A172 (cell line): ENCODE measurements around the gene CAMKK1. TPM values are rescaled to one million over a fixed set of nuclear protein-coding genes. Genes with fewer than 3 reads are reported as not detected.
A peak's percentile ranks its signal among the peaks of the same experiment; 100 is the strongest.

ENCODE experiments used
- DNase-seq: peaks from one replicate; pipeline ENCODE4 v3.0.0-alpha.2; 2015; ENCODE audit warnings: low spot score
- total RNA-seq: library from RNA; depleted of rRNA; stranded (reverse); fragments of >200 nt; shearing (Covaris generic); gene quantifications from 2 replicates; pipeline ENCODE4 v1.2.3, GENCODE V29; 2014

Gene CAMKK1
- total RNA-seq, 1 experiment from 2014 or later, result 12.9 TPM

GRCh38 chr17:3896968-3897235, 4.0 kb upstream of the CAMKK1 start:
- no peak for DNase-seq

- no peak for DNase-seq
Measured at GRCh38 chr17:3896108-3896967, 3.5 kb upstream of the CAMKK1 start.

- no peak for DNase-seq
Measured at GRCh38 chr17:3895354-3895753, 2.5 kb upstream of the CAMKK1 start.

GRCh38 chr17:3894911-3895343, 2.1 kb upstream of the CAMKK1 start:
- peak; percentile 60 for DNase-seq

- DNase-seq, result no peak
Measured at GRCh38 chr17:3894188-3894587, 1.3 kb upstream of the CAMKK1 start.

- no peak for DNase-seq
Measured at GRCh38 chr17:3893720-3894116, 865 bp upstream of the CAMKK1 start.

- peak; percentile 92 for DNase-seq
Measured at GRCh38 chr17:3892095-3892998, 506 bp downstream of the CAMKK1 start.

- DNase-seq, result peak; percentile 70
Measured at GRCh38 chr17:3891626-3892094, 1.2 kb downstream of the CAMKK1 start.

GRCh38 chr17:3890878-3891219, 2.0 kb downstream of the CAMKK1 start:
- no peak for DNase-seq

- peak; percentile 97 for DNase-seq
Measured at GRCh38 chr17:3890082-3890877, 2.6 kb downstream of the CAMKK1 start.

- DNase-seq, result no peak
Measured at GRCh38 chr17:3889325-3890012, 3.4 kb downstream of the CAMKK1 start.

- peak; percentile 92 for DNase-seq
Measured at GRCh38 chr17:3888343-3889171, 4.3 kb downstream of the CAMKK1 start.

GRCh38 chr17:3887804-3888203, 5.0 kb downstream of the CAMKK1 start:
- DNase-seq, result no peak

GRCh38 chr17:3887394-3887793, 5.5 kb downstream of the CAMKK1 start:
- no peak for DNase-seq

- no peak for DNase-seq
Measured at GRCh38 chr17:3886776-3887175, 6.1 kb downstream of the CAMKK1 start.

GRCh38 chr17:3885970-3886369, 6.9 kb downstream of the CAMKK1 start:
- peak; percentile 92 for DNase-seq

GRCh38 chr17:3885271-3885670, 7.6 kb downstream of the CAMKK1 start:
- DNase-seq, result no peak

GRCh38 chr17:3884188-3884587, 8.7 kb downstream of the CAMKK1 start:
- DNase-seq, result no peak

- DNase-seq, result no peak
Measured at GRCh38 chr17:3882276-3882675, 10.6 kb downstream of the CAMKK1 start.

GRCh38 chr17:3880983-3881382, 11.9 kb downstream of the CAMKK1 start:
- no peak for DNase-seq
